Hepatocyte (in vitro differentiated cells): ENCODE results near the gene LIPC. TPM values are rescaled to one million over a fixed set of nuclear protein-coding genes. Genes with fewer than 3 reads are reported as not detected.

Experiments
- DNase-seq: peaks from one replicate; pipeline ENCODE4 v3.0.0-alpha.2; 2016; ENCODE audit warnings: low spot score
- H2AFZ ChIP-seq: fragments of 200-600 bp; sonication (generic); 2 replicates; pipeline ENCODE4 v1.6.0; 2016; ENCODE audit warnings: antibody characterized with exemption, mild to moderate bottlenecking
- H3K27ac ChIP-seq: fragments of 200-600 bp; sonication (generic); 2 replicates; pipeline ENCODE4 v1.5.1; 2016; ENCODE audit warnings: mild to moderate bottlenecking
- H3K27me3 ChIP-seq: fragments of 200-600 bp; sonication (generic); 2 replicates; pipeline ENCODE4 v1.6.1; 2016
- H3K36me3 ChIP-seq: fragments of 200-600 bp; sonication (generic); replicated peaks from 2 replicates; pipeline ENCODE4 v1.5.1; 2016; ENCODE audit warnings: low read depth; ENCODE audit not compliant: insufficient read depth
- H3K4me1 ChIP-seq: fragments of 200-600 bp; sonication (generic); 2 replicates; pipeline ENCODE4 v1.5.1; 2016; ENCODE audit warnings: mild to moderate bottlenecking, moderate library complexity; ENCODE audit not compliant: insufficient read depth
- H3K4me2 ChIP-seq: fragments of 200-600 bp; sonication (generic); 2 replicates; pipeline ENCODE4 v1.6.0; 2016
- H3K4me3 ChIP-seq: fragments of 200-600 bp; sonication (generic); 2 replicates; pipeline ENCODE4 v1.5.1; 2016; ENCODE audit warnings: mild to moderate bottlenecking
- H3K79me2 ChIP-seq: fragments of 200-600 bp; sonication (generic); 2 replicates; pipeline ENCODE4 v1.6.0; 2017; ENCODE audit warnings: mild to moderate bottlenecking
- H3K9me2 ChIP-seq: fragments of 200-600 bp; sonication (generic); replicated peaks from 2 replicates; pipeline ENCODE4 v1.6.0; 2017; ENCODE audit warnings: mild to moderate bottlenecking; ENCODE audit not compliant: insufficient read depth
- H3K9me3 ChIP-seq: fragments of 200-600 bp; sonication (generic); 2 replicates; pipeline ENCODE4 v1.5.1; 2016; ENCODE audit warnings: low read depth, mild to moderate bottlenecking
- H4K20me1 ChIP-seq: fragments of 200-600 bp; sonication (generic); 2 replicates; pipeline ENCODE4 v1.6.0; 2016; ENCODE audit warnings: mild to moderate bottlenecking; ENCODE audit not compliant: insufficient read depth, poor library complexity, severe bottlenecking
- CTCF ChIP-seq: fragments of 200-600 bp; sonication (generic); IDR thresholded peaks from 2 replicates; pipeline ENCODE4 v1.5.1; 2016; ENCODE audit warnings: antibody characterized with exemption, mild to moderate bottlenecking; ENCODE audit not compliant: poor library complexity
- EZH2 ChIP-seq: fragments of 200-600 bp; sonication (generic); IDR thresholded peaks from 2 replicates; pipeline ENCODE4 v1.6.1; 2016; ENCODE audit warnings: antibody characterized with exemption, mild to moderate bottlenecking, borderline replicate concordance
- EZH2phosphoT487 ChIP-seq: fragments of 200-600 bp; sonication (generic); IDR thresholded peaks from one replicate; pipeline ENCODE4 v1.6.1; 2018; ENCODE audit warnings: antibody characterized with exemption, mild to moderate bottlenecking, low read depth, moderate library complexity; ENCODE audit not compliant: unreplicated experiment, severe bottlenecking
- WGBS: methylation state at CpG from one replicate; pipeline ENCODE4 v1.1.6; 2016; ENCODE audit warnings: low lambda C conversion rate; ENCODE audit errors: missing lambda C conversion rate; 5-methylcytosine and 5-hydroxymethylcytosine counted together
- polyA plus RNA-seq: library from polyadenylated mRNA; unstranded; fragments of >200 nt; fragmentation: Nextera tagmentation; extraction: Ambion mirVana; gene quantifications from 2 replicates; pipeline ENCODE4 v1.2.1, GENCODE V29; 2016
- total RNA-seq: library from RNA; depleted of rRNA; stranded (reverse); fragments of >200 nt; gene quantifications from 2 replicates; pipeline ENCODE4 v1.2.3, GENCODE V29; 2014

LIPC gene
- total and polyA plus RNA-seq, 2 experiments from 2014 or later, result 37.0 to 64.8 TPM

- no peaks in the 10 kb centered on the region for H3K27me3 ChIP-seq
- H3K27ac ChIP-seq, result no peak overlapping the region
- H3K9me2 ChIP-seq, result no peaks in the 10 kb centered on the region
- WGBS, result 79% methylated on average over 4 of the region's 4 CpGs
- no peak overlapping the region for H3K4me2 ChIP-seq
- H3K9me3 ChIP-seq, result no peaks in the 10 kb centered on the region
- no peak overlapping the region for H2AFZ ChIP-seq
- no peaks in the 10 kb centered on the region for H3K79me2 ChIP-seq
- no peaks in the 10 kb centered on the region for H4K20me1 ChIP-seq
- no peak for TF ChIP-seq CTCF
- TF ChIP-seq EZH2, result no peak
- no peak for TF ChIP-seq EZH2phosphoT487
- H3K4me1 ChIP-seq, result no peaks in the 10 kb centered on the region
- H3K4me3 ChIP-seq, result no peak overlapping the region
- no peaks in the 10 kb centered on the region for H3K36me3 ChIP-seq
- no peak for DNase-seq
Measured at GRCh38 chr15:58487041-58487723, 55.4 kb downstream of the LIPC start.

- Histone ChIP-seq H3K36me3 (no peaks in the 10 kb centered on the region), H3K4me1 (no peaks in the 10 kb centered on the region), H2AFZ (no peak overlapping the region), H4K20me1 (no peaks in the 10 kb centered on the region), H3K4me2 (no peak overlapping the region), H3K27me3 (no peaks in the 10 kb centered on the region), H3K27ac (no peak overlapping the region), H3K79me2 (no peaks in the 10 kb centered on the region), H3K4me3 (no peak overlapping the region), H3K9me3 (no peaks in the 10 kb centered on the region), H3K9me2 (no peaks in the 10 kb centered on the region)
- no peak for DNase-seq
- TF ChIP-seq EZH2 (no peak), EZH2phosphoT487 (no peak), CTCF (no peak)
- WGBS, result 81% methylated on average over 3 of the region's 3 CpGs
Measured at GRCh38 chr15:58487724-58488120, 55.9 kb downstream of the LIPC start.

GRCh38 chr15:58489289-58490085 lies 57.7 kb downstream of the LIPC start:
- Histone ChIP-seq H3K27ac (no peak overlapping the region), H4K20me1 (no peaks in the 10 kb centered on the region), H3K4me2 (no peak overlapping the region), H3K79me2 (no peaks in the 10 kb centered on the region), H3K9me3 (no peaks in the 10 kb centered on the region), H3K36me3 (no peaks in the 10 kb centered on the region), H3K9me2 (no peaks in the 10 kb centered on the region), H3K27me3 (no peaks in the 10 kb centered on the region), H3K4me3 (no peak overlapping the region), H3K4me1 (no peaks in the 10 kb centered on the region), H2AFZ (no peak overlapping the region)
- no peak for TF ChIP-seq EZH2phosphoT487
- TF ChIP-seq CTCF, result no peak
- no peak for TF ChIP-seq EZH2
- no peak for DNase-seq
- 93% methylated on average over 6 of the region's 6 CpGs for WGBS
